SK-N-SH (cell line): ENCODE results near the gene CDC25B.

Source experiments
- CTCF ChIP-seq: fragments of 200-600 bp; sonication (generic); IDR thresholded peaks from 2 replicates; pipeline ENCODE4 v1.6.1; 2017; ENCODE audit warnings: antibody characterized with exemption, mild to moderate bottlenecking, moderate library complexity
- EP300 ChIP-seq, 2 experiments: IDR thresholded peaks; 2 replicates each; pipeline versions ENCODE4 v1.4.0 to v1.6.1; 2012; ENCODE audit warnings: borderline replicate concordance in 1 of 2, low read depth in 1 of 2, low read length in 1 of 2
- EZH2phosphoT487 ChIP-seq: fragments of 200-600 bp; sonication (generic); IDR thresholded peaks from 2 replicates; pipeline ENCODE4 v1.6.1; 2017; ENCODE audit warnings: low read depth, mixed run types, mild to moderate bottlenecking, antibody characterized with exemption, moderate library complexity, borderline replicate concordance
- MEF2A ChIP-seq: IDR thresholded peaks from 2 replicates; pipeline ENCODE4 v1.4.0; 2012; ENCODE audit warnings: low read depth, borderline replicate concordance
- NRF1 ChIP-seq: IDR thresholded peaks from 2 replicates; pipeline ENCODE4 v1.6.1; 2012; ENCODE audit warnings: low read depth, mild to moderate bottlenecking, low read length
- POLR2AphosphoS5 ChIP-seq: IDR thresholded peaks from 2 replicates; pipeline ENCODE4 v1.6.1; 2012; ENCODE audit warnings: low read depth, low read length
- RCOR1 ChIP-seq: fragments of 150-350 bp; IDR thresholded peaks from 2 replicates; pipeline ENCODE4 v1.6.1; 2017; ENCODE audit warnings: antibody characterized with exemption, low read length
- SIN3A ChIP-seq: IDR thresholded peaks from 2 replicates; pipeline ENCODE4 v1.6.1; 2012; ENCODE audit warnings: low read depth, mild to moderate bottlenecking, low read length, moderate library complexity, borderline replicate concordance
- TAF1 ChIP-seq: IDR thresholded peaks from 2 replicates; pipeline ENCODE4 v1.6.1; 2012; ENCODE audit warnings: low read depth, mild to moderate bottlenecking, low read length, moderate library complexity, borderline replicate concordance
- USF2 ChIP-seq: fragments of 150-350 bp; IDR thresholded peaks from 2 replicates; pipeline ENCODE4 v1.6.1; 2017; ENCODE audit warnings: antibody characterized with exemption, low read length, low read depth, borderline replicate concordance

GRCh38 chr20:3804254-3804751 is 8.2 kb downstream of the CDC25B start:
- TF ChIP-seq CTCF = no peak
- TF ChIP-seq POLR2AphosphoS5 = no peak
- no peak for TF ChIP-seq USF2
- TF ChIP-seq TAF1 = no peak
- no peak for TF ChIP-seq EZH2phosphoT487
- TF ChIP-seq NRF1 = no peak
- no peak for TF ChIP-seq EP300 (IDR thresholded peaks at IDR 0.05; ENCODE audit: borderline replicate concordance in 1 of 2, low read depth in 1 of 2, low read length in 1 of 2)
- TF ChIP-seq MEF2A = no peak
- TF ChIP-seq RCOR1 = no peak
- TF ChIP-seq SIN3A = no peak
